Choroid plexus epithelial cell (primary cell): ENCODE results near the gene EEF2K.

Source experiments
- DNase-seq: peaks from one replicate; pipeline ENCODE4 v3.0.0-alpha.2; 2010; ENCODE audit warnings: low read depth
- H3K4me3 ChIP-seq: 2 replicates; pipeline ENCODE4 v1.5.1; 2011; ENCODE audit warnings: low read depth, mild to moderate bottlenecking, control low read depth, low read length, moderate library complexity
- CTCF ChIP-seq: conservative IDR thresholded peaks from 2 replicates; pipeline ENCODE4 v1.5.1; 2011; ENCODE audit warnings: low read depth, mild to moderate bottlenecking, control low read depth, inconsistent platforms, low read length, moderate library complexity

The EEF2K gene

GRCh38 chr16:22220069-22220440 is 14.0 kb downstream of the EEF2K start:
- DNase-seq = peak; percentile 46

DNA sequence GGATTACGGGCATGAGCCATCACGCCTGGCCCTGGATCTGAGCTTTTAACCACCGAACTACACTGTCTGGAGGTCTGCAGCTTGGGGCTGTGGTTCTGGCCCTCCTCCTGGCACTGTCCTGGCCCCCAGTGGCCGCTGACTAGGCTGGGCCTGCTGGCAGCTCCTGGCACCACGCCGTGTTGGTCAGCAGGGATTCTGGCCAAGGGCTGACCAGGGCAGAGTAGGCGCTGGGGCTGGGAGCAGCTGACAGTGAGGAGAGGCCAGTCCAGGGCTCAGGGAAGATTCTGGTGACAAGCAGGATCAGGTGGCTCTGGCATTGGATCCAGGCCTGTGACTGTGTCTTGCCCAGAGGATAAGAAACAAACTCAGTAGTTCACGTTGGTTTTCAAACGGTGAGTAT is 14.6 kb downstream of the EEF2K start:
- no peak for TF ChIP-seq CTCF
- no peak overlapping the region for H3K4me3 ChIP-seq
- DNase-seq = no peak

More at GRCh38 chr16:22220069-22220440, 14.0 kb downstream of the EEF2K start:
- no peak overlapping the region for H3K4me3 ChIP-seq
- no peak for TF ChIP-seq CTCF

- H3K4me3 ChIP-seq = no peak overlapping the region
- DNase-seq = no peak
- TF ChIP-seq CTCF = no peak
These were observed 15.9 kb downstream of the EEF2K start for GRCh38 chr16:22222006-22222405.

GRCh38 chr16:22222998-22223397 is 16.9 kb downstream of the EEF2K start:
- no peak for DNase-seq
- no peak overlapping the region for H3K4me3 ChIP-seq
- no peak for TF ChIP-seq CTCF

DNA sequence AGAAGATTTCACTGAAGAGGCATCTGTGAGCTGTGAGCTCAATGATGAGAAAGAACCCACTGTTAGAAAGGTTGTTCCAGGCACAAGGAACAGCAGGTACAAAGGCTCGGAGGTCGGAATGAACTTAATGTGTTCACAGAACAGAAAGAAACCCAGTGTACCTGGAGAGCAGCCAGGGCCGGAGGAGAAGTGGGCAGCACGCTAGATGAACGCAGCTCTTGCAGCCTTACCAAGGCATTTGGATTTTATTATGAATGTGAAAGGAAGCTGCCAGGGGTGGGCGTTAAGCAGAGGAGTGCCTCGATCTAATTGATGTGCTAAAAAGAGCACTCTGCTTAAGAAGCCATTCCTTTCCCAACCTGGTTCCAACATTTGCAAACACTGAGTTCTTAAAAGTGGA is 19.0 kb downstream of the EEF2K start:
- DNase-seq = no peak
- no peak overlapping the region for H3K4me3 ChIP-seq
- TF ChIP-seq CTCF = no peak

GRCh38 chr16:22229889-22230288 is 23.8 kb downstream of the EEF2K start:
- TF ChIP-seq CTCF = no peak
- no peak for DNase-seq
- no peak overlapping the region for H3K4me3 ChIP-seq

DNA sequence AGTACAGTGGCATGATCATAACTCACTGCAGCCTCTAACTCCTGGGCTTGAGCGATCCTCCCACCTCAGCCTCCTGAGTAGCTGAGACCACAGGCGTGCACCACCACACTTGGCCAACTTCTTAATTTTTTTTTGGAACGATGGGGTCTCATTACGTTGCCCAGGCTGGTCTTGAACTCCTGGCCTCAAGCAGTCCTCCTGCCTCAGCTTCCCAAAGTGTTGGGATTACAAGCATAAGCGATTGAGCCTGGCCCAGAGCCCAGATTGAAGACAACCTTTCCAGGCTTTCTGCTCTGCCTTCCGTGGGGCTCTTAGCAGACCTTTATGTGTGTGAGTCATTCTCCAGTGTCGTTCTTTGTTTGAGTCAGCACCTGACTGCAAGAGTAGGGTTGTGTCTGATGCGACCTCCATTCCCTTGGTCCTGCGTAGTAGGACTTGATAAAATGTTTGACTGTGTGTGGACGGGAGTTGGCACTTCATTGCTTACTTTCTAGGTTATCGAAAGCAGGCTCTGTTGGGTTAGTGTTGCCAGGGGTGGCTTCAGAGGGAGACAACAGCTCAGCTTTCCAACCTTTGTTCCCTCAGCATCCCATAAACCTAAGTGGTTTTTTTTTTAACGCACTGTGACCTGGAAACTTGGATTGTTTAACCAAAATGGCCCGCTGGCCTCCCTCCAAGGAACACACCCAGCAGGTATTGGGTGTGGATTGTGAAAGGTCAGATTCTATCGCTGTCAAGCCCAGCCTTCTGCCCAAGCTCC is 26.4 kb downstream of the EEF2K start:
- no peak for TF ChIP-seq CTCF
- DNase-seq = peak; percentile 68
- H3K4me3 ChIP-seq = no peak overlapping the region
